Measurements from ENCODE around the gene UNC13A.

Gene UNC13A

GRCh38 chr19:17721111-17721628 is 33.0 kb upstream of the UNC13A start:
- in situ Hi-C loops (cut with HindIII; ENCODE audit: low pct_unique_long_range_greater_than_20kb, low sequenced_read_pairs): no loop called here
- no peak for DNase-seq (ENCODE audit: low read depth in 1 of 2, low spot score in 1 of 2)
- no peak for TF ChIP-seq JUND (IDR thresholded peaks at IDR 0.05; ENCODE audit: low read depth)

GRCh38 chr19:17720440-17720839 is 32.3 kb upstream of the UNC13A start:
- no peak for TF ChIP-seq JUND (IDR thresholded peaks at IDR 0.05; ENCODE audit: low read depth)
- in situ Hi-C loops (cut with HindIII; ENCODE audit: low pct_unique_long_range_greater_than_20kb, low sequenced_read_pairs): no loop called here
- DNase-seq (ENCODE audit: low read depth in 1 of 2, low spot score in 1 of 2): no peak

- no peak for TF ChIP-seq JUND (IDR thresholded peaks at IDR 0.05; ENCODE audit: low read depth)
- DNase-seq (ENCODE audit: low read depth in 1 of 2, low spot score in 1 of 2): peak; percentile 47 to 51
- in situ Hi-C loops (cut with HindIII; ENCODE audit: low pct_unique_long_range_greater_than_20kb, low sequenced_read_pairs): no loop called here
These were observed 31.7 kb upstream of the UNC13A start for GRCh38 chr19:17719730-17720400.

GRCh38 chr19:17718947-17719711 is 31.0 kb upstream of the UNC13A start, which contains the start of gene MAP1S:
TSS of gene MAP1S (plus strand) at chr19:17719480. CDS start at chr19:17719503, 23 bp downstream.
- peak; percentile 29 to 71 for DNase-seq (ENCODE audit: low read depth in 1 of 2, low spot score in 1 of 2)
- in situ Hi-C loops (cut with HindIII; ENCODE audit: low pct_unique_long_range_greater_than_20kb, low sequenced_read_pairs): no loop called here
- TF ChIP-seq JUND (IDR thresholded peaks at IDR 0.05; ENCODE audit: low read depth): no peak

GRCh38 chr19:17718550-17718946 is 30.4 kb upstream of the UNC13A start:
- no peak for TF ChIP-seq JUND (IDR thresholded peaks at IDR 0.05; ENCODE audit: low read depth)
- no peak for DNase-seq (ENCODE audit: low read depth in 1 of 2, low spot score in 1 of 2)
- in situ Hi-C loops (cut with HindIII; ENCODE audit: low pct_unique_long_range_greater_than_20kb, low sequenced_read_pairs): no loop called here

- in situ Hi-C loops (cut with HindIII; ENCODE audit: low pct_unique_long_range_greater_than_20kb, low sequenced_read_pairs): no loop called here
- no peak for TF ChIP-seq JUND (IDR thresholded peaks at IDR 0.05; ENCODE audit: low read depth)
- DNase-seq (ENCODE audit: low read depth in 1 of 2, low spot score in 1 of 2): no peak
These were observed 28.3 kb upstream of the UNC13A start for GRCh38 chr19:17716309-17716929.

GRCh38 chr19:17711851-17712250 is 23.7 kb upstream of the UNC13A start:
- in situ Hi-C loops (cut with HindIII; ENCODE audit: low pct_unique_long_range_greater_than_20kb, low sequenced_read_pairs): no loop called here
- DNase-seq (ENCODE audit: low read depth in 1 of 2, low spot score in 1 of 2): peak in 1 of 2 experiments; percentile 81
- no peak for TF ChIP-seq JUND (IDR thresholded peaks at IDR 0.05; ENCODE audit: low read depth)

GRCh38 chr19:17706750-17707181 is 18.6 kb upstream of the UNC13A start:
- in situ Hi-C loops (cut with HindIII; ENCODE audit: low pct_unique_long_range_greater_than_20kb, low sequenced_read_pairs): no loop called here
- peak in 1 of 2 experiments; percentile 45 for DNase-seq (ENCODE audit: low read depth in 1 of 2, low spot score in 1 of 2)

GRCh38 chr19:17703824-17704463 is 15.8 kb upstream of the UNC13A start:
- in situ Hi-C loops (cut with HindIII; ENCODE audit: low pct_unique_long_range_greater_than_20kb, low sequenced_read_pairs): no loop called here
- TF ChIP-seq JUND (IDR thresholded peaks at IDR 0.05; ENCODE audit: low read depth): no peak
- DNase-seq (ENCODE audit: low read depth in 1 of 2, low spot score in 1 of 2): peak in 1 of 2 experiments; percentile 35

More at GRCh38 chr19:17706750-17707181, 18.6 kb upstream of the UNC13A start:
- TF ChIP-seq JUND (IDR thresholded peaks at IDR 0.05; ENCODE audit: low read depth): no peak

GRCh38 chr19:17695198-17695597 is 7.0 kb upstream of the UNC13A start:
- in situ Hi-C loops (cut with HindIII; ENCODE audit: low pct_unique_long_range_greater_than_20kb, low sequenced_read_pairs): no loop called here
- DNase-seq (ENCODE audit: low read depth in 1 of 2, low spot score in 1 of 2): no peak

GRCh38 chr19:17692566-17692965 is 4.4 kb upstream of the UNC13A start:
- no peak for DNase-seq (ENCODE audit: low read depth in 1 of 2, low spot score in 1 of 2)
- in situ Hi-C loops (cut with HindIII; ENCODE audit: low pct_unique_long_range_greater_than_20kb, low sequenced_read_pairs): no loop called here
- no peak for TF ChIP-seq JUND (IDR thresholded peaks at IDR 0.05; ENCODE audit: low read depth)

More at GRCh38 chr19:17695198-17695597, 7.0 kb upstream of the UNC13A start:
- TF ChIP-seq JUND (IDR thresholded peaks at IDR 0.05; ENCODE audit: low read depth): no peak
